NOMO-1 treated with dmso at 0.1 percent for 144 hours (cell line): ENCODE measurements around the gene HTR2B.
"Not testable (repeated sequence)": the region's sequence is repeated elsewhere in the genome, so short reads cannot be mapped to it uniquely, and the experiment has no call there.

Experiments used
- DNase-seq: peaks from one replicate; lab custom pipeline; 2025; ENCODE audit not compliant: unreplicated experiment; lab: John Stamatoyannopoulos, UW

Gene HTR2B

DNA sequence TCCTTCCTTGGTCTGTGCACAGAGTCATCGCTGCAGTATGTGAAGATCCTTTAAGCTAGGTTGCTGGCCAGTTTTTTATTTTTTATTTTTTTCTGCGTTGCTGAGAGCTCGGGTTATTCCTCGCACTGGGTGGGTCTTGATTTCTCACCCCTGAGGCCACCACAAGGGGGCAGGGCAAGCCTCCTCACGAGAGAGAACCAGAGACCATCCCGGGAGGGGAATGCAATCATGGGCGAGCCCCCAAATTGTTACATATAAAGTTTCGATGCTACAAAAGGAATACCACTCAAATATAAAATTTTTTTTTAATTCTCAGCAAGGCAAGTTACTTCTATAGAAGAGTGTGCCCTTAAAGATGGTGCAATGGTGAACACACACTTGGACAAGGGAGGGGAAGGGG lies 24.9 kb downstream of the HTR2B start:
- DNase-seq = no peak

DNA sequence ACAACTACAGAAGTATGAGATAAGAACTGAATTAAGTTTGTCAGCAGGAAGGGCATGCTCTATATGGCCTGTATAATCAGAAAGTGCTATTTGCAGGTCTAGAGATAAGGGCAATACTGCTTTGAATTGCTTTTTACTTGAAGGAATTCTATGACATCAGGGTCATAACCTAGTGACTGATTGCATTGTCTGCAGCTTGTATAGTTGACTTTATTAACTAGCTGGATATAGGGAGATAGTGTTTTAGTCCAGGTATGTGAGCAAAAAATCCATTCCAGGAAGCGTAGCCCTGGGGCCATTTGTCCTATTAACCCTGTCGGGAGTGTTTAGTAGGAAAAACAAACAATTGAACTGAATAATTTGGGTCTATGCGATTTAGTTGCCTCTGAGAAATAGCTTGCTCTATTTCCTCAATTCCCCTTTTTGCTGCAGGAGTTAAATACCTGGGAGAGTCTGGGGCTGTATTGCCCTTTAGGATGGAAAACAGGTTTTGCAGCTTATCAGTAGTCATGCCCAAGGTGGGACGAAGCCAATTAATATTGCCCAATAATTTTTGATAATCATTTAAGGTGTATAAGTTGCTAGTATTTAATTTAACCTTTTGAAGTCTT lies 30.0 kb downstream of the HTR2B start:
- DNase-seq = no peak

DNA sequence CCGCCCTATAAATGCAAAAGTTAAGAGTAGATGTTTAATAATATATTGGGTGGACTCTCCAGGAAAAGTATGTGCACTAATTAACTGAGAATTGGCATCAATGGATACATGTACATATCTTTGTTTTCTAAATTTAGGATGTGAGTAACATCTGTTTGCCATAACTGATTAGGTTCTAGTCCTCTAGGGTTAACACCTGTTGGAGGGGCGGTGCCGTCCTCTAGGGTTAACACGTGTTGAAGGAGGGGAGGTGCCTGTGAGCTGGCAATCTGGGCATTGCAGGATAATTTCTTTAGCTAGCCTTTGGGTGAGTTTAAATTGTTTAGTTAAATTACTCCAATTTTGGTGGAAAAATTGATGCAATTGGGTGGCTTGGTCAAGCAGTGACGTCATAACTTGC lies 30.9 kb downstream of the HTR2B start:
- no peak for DNase-seq

DNA sequence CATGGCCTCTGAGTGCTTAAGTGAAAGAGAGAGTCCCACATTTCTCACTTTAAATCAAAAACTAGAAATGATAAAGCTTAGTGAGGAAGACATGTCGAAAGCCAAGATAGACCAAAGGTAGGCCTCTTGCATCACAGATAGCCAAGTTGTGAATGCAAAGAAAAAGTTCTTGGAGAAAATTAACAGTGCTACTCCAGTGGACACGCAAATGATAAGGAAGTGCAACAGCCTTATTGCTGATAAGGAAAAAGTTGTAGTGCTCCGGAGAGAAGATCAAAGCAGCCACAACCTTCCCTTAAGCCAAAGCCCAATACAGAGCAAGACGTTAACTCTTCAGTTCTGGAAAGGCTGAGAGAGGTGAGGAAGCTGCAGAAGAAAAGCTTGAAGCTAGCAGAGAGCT lies 36.1 kb downstream of the HTR2B start:
- no peak for DNase-seq

DNA sequence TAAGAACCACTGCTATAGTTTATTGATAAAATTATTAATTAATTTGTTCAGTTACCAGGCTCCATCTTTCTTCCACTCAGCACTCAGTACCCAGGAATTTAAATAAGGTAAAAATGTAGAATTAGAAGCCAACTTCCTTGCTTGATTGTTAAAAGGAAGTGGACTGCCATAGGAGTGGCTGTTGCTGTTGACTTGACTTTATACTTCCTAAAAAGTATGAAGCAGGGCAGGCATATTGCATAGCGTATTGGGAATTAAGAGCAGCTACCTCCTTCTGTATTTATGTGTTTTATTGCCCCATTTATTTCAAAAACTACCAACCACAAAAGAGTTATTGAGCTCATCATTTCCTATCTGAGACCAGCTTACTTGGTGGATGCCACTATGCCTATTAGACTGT lies 40.3 kb downstream of the HTR2B start:
- no peak for DNase-seq

DNA sequence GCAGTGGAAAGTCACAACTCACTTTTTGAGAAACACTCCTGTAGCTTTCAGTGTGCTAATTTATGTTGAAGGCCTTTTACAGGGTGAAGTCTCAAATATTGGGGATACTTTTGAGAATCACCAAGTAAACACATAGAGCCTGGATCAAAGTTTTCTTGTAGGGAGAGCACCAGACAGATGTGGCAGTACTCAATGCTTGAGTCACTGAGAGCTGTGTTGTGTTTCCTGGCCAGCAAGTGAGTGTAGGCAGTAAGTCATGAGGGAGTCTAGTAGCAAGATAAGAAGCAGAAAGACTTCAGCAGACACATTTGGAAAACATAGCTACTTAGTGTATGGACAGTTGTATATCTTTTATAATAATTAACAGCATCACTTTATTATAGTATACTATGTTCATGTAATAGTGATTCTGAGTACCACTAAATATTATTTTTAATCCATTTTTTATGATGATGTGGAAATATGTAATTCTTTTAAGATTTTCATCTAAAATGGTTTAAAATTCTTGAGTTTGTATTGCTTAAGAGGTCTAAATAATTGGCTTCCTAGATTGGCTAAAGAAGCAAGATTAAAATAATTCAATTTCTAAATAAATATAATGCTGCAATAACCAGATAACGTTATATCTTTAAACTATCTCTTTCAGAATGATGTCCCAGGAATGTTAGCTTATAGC lies 55.3 kb downstream of the HTR2B start:
- DNase-seq = no peak

DNA sequence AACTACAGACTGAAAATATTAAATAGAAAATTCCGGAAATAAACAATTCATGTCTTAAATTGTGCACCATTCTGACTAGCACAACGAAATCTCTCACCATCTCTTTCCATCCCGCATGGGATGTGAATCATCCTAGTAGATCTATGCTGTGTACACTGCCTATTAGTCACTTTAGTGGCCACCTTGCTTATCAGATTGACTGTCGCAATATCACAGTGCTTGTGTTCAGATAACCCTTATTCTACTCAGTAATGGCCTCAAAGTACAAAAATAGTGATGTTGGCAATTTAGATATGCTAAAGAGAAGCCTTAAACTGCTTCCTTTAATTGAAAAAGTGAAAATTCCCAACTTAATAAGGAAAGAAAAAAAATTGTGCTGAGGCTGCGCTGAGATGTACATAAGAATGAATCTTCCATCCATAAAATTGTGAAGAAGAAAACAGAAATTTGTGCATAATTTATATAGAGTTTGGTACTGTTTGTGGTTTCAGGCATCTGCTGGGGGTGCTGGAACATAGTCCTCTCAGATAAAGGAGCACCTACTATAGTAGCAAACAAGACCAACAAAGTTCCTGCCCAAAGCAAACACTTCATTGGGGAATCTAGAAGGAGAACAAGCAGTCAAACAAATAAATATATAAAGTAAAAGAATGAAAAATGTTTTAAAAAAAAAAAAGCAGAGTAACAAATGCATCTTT lies 56.2 kb downstream of the HTR2B start:
- no peak for DNase-seq

DNA sequence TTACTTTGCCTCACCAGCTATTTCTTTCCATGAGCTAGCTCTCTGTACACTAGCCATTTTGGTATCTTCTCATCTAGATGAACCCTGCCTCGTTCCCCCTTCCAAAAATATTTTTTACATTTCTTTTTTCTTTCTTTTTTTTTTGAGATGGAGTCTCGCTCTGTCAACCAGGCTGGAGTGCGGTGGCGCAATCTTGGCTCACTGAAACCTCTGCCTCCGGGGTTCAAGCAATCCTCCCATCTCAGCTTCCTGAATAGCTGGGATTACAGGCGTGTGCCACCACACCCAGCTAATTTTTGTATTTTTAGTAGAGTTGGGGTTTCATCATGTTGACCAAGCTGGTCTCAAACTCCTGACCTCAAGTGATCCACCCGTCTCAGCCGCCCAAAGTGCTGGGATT lies 57.3 kb downstream of the HTR2B start:
- not testable (repeated sequence) for DNase-seq

DNA sequence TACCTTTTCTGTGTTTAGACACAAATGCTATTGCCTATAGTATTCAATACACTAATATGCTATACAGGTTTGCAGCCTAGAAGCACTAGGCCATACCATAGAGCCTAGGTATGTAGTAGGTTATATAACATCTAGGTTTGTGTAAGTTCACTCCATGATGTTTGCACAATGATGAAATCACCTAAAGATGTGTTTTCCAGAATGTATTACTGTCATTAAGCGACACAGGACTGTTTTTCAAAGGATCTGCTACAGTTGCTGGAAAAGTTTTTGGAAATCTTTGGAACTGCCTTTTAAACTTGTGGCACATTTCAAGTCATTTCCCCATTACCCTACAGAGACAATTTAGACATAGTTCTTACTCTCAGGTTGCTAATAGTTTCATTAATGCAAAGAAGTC lies 58.9 kb downstream of the HTR2B start:
- DNase-seq = no peak

DNA sequence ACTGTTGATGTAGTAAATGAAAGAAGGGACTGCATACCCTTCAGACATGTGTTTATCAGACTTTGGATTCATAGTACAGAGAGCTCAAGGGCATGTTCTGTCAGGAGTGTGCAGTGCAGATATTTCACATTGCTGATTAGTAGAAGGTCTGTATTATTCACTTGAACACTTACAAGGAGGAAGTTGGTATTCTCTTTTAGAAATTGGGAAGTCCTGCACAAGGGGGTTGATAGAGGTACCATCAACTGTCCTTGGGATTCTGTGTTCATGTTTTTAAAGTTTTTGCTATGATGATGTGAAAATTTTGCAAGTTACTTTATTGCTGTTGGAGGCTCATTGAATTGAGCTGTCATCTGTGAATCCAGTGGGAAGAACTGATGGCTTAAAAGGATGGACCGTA lies 61.5 kb downstream of the HTR2B start:
- DNase-seq = peak; percentile 17

DNA sequence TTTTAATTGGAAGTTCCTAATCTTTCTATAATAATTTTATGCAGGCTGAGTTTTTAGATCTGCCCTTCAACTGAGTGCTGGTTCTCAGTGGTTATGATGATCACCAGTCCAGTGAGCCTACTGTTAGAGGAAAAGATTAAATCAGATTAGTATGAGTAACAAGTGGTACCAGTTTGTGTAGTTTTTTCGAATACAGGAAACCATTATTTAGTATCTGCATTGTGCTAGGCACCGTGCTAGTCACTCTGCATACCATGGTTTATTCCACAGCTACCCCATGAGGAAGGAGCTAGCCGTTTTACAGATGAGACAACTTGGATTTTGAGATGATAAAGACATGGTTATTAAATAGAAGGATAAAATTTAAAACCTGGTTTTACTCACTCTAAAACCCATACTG lies 62.1 kb downstream of the HTR2B start:
- DNase-seq = no peak

DNA sequence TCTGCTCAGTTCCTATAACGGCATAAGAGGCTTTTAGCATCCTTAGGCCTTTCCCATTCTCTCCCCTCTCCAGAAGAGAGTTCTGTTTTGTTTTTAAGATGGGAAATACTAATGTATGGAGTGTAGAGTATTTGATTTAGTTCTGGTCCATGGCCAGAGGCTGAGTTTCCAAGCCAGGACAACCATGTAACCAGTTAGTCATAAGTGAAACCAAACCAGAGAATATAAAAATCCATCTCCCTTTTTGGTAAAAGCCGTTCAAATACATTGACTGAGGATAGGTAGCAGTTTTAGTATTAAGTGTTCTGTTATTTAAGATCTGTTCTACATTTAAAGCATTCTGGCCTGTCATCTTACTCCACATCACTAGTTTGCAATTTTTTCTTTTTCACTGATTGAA lies 65.1 kb downstream of the HTR2B start:
- no peak for DNase-seq

DNA sequence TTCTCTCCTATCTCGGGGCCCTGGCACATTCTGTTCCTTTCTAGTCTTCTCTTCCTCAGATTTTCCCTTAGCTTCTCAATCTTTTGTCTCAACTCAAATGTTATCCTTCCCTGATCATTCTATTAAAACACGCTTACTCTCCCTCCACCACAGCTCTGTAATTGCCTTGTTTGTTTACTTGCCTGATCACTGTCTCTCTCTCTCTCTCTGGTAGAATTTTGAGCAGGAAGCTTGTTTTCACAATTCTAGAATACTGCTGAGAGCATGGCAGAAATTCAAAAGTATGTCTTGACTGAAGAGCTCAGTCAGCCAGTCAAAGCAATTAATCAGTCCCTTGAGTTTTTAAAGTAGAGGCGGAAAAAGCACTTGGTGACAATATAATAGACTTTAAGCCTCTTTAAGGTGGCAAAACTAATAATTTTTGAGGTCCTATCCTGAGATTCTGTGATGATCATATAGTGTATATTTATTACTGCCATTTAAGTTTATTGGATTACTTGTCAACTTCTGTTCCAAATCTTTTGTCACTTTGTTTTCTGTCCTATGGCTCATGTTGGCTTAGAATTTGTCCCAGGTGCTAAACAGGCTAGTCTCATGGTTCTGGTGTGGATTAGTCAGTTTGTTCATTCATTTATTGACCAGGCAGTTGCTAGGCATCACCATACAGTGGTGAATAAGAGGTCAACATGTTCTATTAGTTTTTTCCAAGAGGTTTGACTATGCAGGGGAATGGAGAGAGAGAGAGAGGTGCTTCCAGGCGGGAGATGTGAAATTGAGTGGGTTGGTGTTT lies 65.9 kb downstream of the HTR2B start:
- DNase-seq = no peak
